Middle frontal gyrus (tissue), 1 donor: ENCODE measurements around the gene FRYL.

Experiments used
- DNase-seq: peaks from one replicate; pipeline ENCODE4 v3.0.0-alpha.2; 2015; ENCODE audit warnings: low spot score; ENCODE audit errors: extremely low spot score

FRYL gene

DNA sequence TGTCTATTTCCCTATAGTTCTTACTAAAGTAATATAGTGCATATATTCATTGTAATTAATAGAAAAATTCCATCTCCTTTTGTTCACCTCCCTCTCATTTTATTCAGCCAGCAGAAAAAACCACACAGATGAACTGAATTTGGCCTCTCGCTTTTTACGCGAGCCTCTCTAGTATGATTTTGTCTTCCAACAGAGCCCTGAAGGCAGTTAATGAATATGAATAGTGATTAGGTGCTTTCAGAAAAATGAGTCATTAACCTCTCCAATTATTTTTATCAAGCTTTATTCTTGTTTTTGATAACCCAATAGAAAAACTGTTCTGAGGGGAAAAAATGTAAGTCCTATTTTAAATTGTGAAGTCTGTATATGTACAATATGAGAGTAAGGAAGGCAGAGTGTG, 215.9 kb downstream of the FRYL start:
- DNase-seq, result no peak

DNA sequence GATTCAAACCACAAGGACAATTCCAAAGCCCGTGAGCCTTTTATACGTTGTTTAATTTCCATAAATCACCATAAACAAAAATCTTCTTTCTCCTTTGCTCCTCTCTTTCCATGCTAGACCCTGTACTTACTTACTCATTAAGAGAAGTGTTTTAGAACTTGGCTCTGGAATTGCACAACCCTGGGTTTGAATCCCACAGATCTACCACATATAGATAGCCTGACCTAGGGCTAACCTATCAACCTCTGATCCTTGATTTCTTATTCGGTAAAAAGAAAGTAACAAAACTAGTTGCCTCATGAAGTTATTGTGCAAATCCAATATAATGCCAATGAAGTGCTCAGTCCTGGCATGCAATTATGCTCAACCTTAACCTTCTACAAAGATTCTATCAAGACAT, 221.3 kb downstream of the FRYL start:
- DNase-seq, result no peak

DNA sequence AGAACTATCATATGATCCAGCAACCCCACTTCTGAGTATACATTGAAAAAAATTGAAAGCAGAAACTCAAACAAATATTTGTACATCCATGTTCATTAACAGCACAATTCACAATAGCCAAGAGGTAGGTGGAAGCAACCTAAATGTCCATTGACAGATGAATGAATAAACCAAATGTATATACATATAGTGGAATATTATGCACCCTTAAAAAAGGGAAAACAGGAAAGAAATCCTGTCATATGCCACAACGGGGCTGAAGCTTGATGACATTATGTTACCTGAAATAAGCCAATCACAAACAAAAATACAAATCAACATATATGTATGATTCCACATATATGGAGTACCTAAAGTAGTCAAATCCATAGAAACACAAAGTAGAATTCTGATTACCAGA, 222.1 kb downstream of the FRYL start:
- no peak for DNase-seq

DNA sequence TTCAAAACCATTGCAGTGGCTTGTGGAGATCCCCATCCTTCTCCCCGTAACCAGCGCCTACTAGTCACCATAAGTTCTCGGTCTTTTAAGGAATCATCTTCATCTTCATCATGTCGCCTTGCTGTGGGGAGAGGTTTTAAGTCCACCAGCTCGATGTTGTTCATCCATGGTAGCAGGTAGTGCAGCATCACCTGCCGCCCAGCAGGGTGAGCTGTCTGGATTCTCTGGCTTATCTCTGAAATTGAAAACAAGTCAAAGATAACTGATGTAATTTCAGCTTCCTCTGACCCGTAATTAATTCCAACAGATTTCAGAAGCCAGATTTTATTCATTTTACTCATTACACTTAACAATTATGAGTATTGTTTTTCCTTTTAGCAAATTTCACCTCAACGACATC, 222.6 kb downstream of the FRYL start:
- DNase-seq, result no peak

DNA sequence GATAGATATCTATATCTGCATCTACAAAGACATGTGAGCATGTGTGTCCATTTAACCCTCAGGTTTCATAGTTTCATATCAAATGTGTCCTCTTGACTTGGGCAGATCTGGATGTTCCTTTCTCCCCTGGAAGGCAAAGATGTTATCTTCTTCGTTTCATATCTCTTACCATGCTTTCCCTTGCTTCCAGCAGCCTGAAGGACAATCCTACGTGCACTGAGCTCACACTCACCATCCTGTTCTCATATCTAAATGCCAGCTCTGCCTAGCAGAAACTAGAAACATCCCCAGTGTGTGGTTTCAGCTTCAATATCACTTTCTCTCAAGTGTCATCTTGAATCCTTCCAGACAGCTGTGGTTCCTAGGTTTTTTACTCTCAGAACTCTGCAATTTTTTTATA, 223.8 kb downstream of the FRYL start:
- DNase-seq, result no peak

DNA sequence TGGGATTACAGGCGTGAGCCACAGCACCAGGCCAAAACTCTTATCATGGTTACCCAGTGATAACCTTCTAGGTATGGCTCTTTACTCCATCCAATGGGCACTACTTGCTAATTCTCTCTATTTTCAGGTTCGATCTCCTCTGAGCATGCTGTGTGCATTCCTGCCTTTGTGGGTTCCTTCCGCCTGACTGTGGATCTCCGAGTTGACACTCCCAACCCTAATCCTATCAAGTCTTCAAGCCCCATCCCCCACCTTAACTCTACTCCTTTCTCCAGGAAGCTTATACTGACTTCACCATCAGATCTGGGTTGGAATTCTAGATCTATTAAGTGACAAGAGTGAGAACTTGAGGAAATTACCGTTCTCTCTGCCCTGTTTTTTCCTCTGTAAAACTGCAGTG, 225.5 kb downstream of the FRYL start:
- DNase-seq, result no peak

DNA sequence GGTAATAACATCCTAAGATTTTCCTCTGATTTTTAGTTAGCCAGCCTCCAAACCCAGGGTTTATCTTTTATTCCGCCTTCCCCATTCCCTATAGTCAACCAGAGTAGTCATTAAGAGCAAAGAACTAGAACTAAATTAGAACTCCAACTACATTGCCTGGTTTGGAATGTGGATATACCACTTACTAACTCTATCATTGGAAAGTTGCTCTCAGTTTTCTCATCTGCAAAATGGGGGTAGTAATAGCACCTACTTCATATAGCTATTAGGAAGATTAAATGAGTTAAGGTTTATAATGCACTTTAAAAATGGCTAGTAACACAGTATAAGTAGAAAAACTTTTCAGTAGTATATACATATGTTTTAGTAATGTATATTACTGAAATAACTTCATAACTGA, 226.4 kb downstream of the FRYL start:
- DNase-seq, result no peak

DNA sequence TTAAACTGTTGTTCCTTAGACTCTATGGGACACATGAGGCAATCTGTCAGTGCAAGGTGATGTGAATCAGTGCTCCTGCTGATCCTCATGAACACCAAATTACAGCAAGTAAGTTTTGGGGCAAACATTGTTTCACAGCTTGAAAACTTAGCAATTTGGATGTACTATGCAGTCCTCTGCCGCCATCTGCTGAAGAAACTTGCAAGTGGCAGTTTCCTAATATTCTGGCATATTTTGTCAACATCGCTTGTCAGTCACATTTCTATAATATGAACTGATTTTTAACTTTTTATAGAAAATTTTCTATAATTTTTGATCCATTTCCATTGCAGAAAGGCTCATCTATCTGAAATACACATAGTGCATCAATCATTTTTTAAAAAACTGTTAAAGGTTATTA, 233.7 kb downstream of the FRYL start:
- no peak for DNase-seq

DNA sequence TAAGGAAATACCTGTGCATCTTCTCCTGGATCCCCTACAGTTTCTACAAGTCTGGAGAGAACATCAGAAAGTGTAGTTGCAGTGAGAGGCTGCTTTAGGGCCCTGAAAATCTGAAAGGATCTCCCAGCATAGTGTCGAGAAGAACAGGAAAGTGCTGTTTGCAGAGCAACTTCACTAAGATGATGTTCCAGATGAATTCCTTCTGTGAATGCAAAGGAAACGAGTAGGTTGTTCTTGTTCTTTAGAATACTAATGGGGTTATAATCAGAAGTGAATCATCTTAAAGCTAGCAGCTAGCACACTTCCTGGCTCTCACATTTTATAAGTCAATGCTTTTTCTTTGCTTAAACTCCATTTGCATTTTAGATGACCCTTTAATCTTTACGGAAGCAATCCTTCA, 236.3 kb downstream of the FRYL start:
- DNase-seq, result no peak

DNA sequence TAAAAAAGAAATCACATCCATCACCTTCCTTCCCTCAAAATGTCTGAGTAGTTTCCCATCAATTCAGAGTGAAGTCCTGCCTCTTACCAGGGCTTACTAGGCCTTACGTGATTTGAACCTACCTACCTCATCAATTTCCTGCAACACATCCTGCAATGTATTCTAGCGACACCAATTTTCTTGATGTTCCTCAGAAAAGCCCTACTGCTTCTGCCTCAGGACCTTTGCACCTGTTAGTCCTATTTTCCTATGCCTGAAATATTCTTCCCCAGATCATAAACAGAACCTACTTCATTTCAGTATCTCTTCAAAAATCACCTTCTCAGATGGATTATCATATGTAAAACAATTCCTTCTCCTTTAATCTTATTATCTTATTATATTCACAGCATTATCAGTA, 237.2 kb downstream of the FRYL start:
- no peak for DNase-seq

DNA sequence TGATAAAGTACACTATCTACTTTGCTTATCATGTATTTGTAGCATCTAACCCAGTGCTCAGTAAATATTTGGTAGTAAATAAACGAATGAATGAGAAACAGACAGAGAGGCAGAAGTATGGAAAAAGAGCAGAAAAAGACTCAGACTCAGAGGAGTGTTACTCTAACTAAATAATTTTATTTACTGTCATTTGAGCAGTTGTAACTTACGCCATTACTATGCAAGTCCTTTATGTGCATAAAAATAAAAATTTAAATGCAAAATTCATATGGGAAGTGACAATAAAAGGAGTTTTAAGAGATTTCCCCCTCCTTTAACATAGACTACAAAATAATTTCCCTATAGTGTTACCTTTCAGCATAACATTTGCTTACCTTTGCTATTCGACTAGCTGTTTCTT, 240.5 kb downstream of the FRYL start:
- DNase-seq, result no peak

DNA sequence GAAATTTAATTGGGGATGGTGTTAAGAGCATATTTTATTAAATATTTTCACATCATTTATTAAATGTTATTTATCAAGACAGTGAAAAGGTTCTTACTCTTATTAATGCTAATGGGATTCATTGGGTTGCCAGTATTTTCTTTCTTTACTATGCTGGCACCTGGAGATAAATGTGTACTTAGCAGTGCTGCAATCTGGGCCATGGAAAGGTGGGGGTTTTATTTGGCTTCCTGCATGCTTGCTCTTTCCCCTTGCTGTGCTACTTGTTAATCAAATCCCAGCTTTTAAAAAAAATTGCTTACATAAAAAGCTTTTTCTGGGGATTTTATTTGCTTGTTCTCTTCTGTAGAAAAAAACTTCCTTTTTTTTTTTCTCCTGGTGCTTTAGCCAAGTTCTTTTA, 241.7 kb downstream of the FRYL start:
- DNase-seq, result no peak

DNA sequence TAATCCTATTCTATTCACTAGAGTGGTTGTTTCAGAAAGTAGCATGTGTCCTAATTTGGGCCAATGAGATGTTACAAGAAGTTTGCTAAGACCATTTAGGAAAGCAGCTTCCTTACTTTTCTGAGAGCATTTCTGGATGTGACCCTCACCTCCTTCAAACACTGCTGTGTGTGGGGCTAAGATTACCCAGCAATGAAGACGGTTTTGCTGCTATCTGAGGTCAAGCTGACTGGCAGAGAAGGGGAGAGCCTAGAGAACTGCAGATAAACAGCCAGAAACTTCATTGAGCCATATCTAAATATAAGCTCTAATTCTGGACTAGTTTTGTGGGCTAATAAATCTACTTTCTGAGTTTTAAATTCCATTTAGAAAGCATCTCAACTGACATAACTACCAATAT, 253.7 kb downstream of the FRYL start:
- DNase-seq, result no peak

DNA sequence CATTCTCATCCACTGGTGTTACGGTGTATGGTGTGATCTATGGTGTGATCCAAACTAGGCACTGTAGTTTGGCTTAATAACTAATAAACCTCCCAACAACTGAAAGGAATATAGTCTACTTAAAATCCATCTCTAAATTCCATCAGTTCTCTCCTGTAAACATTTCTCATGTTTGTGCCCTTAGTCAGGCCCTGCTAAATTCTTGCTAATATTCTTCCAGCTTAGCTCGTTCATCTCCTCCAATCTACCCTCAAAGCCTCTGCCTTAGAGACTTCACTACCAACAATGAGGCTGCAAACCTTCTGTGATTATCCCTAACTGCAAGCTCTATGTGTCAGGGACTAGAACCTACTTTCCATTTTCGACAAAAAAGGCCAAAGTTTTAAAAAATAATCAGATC, 261.9 kb downstream of the FRYL start:
- DNase-seq, result no peak

DNA sequence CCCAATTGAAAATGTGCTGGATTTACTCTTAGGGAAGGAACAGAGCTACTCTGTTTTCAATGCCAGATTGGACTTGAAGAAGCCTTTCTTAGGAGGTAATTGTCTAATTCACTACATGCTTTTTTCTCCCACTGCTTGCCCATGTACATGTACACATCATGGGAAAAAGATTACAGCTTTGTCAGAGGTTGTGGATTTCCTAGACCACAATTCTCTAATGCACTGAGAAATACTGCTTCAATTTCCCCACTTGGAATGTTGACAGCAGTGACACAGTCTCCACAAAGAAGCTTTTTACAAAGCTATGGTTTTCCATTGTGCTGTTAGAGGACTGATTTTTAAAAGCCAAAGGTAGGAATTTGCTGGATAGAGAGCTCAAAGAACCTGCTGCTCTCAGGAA, 270.5 kb downstream of the FRYL start:
- no peak for DNase-seq

DNA sequence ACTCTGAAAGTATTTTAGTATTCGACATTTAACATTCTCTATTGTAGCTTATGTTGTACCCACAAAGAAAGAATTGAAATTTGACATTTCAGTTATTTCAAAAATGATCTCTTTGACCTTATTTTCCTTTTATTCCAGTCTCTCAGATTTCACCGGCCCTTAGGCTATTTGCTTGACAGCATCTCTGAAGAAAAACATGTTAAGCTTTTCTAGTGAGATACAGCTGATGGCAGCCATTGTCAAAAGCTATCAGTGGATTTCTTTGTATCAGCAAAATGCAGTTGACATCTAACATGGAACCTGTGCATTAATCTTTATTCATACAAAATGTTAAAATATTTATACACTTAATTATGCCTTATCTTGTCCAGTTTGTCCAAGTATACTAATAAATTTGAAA, 273.4 kb downstream of the FRYL start:
- DNase-seq, result no peak

DNA sequence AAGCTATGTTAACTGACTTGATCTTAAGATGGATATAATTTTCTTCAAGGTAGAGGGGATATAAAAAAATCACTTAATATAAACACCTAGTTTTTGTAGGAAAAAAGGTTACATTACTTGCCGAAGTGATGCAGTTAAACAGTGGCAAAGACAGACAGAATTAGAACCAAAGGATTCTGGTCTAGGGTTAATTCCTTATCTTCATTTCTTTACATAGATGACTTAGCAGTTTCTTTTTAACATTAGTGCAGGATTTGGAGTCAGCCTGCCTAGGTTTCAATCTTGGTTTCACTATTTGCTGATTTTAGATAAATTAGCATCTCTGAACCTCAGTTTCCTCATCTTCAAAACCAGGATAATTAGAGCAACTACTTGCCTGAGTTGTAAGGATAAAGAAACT, 275.7 kb downstream of the FRYL start:
- no peak for DNase-seq

DNA sequence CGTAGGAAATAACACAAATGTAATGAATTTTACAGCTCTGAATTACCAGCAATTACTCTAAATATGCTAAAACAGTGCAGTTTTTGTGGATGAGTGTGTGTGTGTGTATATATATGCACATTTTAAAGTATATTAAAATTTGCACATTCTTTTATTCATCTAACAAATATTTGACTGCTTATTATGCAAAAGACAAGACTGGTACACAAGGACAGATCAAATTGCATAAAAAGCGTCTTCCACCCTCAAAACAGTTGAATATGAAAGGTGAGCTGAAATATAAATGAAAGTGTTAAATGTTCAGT, 276.1 kb downstream of the FRYL start:
- DNase-seq, result no peak

DNA sequence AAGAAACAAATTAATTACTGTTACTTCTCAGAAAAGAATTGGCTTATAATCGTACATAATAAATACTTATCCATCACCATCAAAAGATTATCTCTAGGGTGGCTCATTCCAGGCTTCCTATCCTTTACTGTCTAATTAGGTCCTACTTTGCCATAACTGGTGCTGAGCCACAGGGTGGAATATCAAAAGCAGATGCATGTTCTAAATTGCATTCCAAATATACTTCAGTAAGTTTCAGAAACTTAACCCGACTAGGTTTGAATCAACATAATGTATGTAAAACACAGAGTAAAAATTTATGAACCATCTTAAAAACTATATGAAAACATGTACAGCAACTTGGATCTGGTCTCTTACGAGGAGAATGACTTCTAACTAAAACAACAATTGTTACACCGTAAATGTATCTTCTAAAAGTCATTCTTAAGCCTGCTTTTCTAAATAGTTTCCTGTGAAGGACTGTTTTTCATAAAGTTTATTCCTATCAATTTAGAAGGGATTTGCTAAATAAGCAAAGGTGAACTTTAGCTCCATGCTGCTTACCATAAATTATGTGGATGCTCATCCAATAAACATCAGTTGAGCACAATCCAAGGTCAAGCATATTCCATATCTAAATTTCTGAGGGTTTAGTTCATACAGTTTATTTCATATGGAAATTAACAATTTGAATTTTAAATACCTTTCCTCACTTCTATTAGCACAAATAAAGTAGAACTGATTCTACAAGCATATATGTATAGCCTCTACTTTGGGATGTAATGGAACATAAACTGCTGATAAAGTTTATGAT, 276.6 kb downstream of the FRYL start:
- no peak for DNase-seq

DNA sequence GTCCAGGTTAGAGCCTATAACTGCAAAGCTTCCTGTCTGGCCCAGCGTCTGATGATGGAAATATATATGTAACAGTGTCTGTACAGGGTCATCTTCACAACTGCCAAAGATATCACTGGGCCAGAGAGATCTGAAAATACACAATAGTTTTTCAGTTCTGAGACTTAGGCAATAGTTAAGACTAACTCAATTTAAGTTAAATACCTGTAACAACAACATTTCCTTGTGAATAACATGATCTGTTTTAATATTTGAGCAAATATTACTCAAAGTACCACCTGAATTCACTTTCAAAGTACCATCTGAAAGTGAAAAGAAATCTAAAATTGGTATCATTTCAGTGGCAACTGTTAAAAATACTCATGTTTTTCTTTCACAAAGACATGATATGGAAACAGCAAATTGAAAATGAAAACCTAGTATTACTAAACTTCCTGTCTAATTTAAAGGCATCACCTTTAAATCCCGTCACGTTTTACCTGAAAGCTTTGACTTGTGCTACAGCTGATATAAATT, 280.5 kb downstream of the FRYL start:
- no peak for DNase-seq

DNA sequence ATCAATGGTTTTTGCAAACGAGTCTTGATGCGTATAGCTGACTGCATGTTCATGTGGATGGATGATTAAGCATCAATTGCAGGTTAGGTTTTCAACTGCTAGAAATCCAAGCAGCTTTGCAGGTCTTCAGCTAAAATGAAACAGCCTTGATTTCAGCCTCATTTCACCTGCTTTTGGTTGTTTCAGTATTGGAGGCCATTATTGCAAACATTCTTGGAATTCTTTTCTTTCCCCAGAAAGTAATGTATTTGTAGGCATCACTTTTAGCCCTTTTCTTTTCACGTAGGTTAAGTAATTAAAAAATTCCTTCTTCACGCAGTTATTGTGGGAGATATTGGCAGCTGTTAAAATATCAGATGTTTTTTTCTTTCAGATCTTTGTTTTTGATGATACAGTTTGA, 281.2 kb downstream of the FRYL start:
- no peak for DNase-seq

DNA sequence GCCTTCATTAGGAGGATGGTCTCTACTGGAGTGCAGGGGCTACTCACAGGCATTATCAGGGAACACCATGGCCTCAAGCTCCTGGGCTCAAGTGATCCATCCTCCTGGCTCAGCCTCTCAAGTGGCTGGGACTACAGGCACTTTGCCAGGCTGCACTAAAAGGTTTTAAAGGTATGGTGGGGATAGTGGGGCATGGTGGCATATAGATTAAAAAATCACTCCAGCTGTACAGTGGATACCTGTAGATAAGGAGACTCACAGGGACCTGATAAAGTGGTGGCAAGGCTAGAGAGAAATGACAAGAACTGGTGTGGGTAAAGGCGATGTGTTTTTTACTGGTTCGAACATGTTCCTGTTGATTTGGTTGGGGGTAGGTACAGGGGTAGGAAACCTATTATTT, 284.1 kb downstream of the FRYL start:
- DNase-seq, result no peak

DNA sequence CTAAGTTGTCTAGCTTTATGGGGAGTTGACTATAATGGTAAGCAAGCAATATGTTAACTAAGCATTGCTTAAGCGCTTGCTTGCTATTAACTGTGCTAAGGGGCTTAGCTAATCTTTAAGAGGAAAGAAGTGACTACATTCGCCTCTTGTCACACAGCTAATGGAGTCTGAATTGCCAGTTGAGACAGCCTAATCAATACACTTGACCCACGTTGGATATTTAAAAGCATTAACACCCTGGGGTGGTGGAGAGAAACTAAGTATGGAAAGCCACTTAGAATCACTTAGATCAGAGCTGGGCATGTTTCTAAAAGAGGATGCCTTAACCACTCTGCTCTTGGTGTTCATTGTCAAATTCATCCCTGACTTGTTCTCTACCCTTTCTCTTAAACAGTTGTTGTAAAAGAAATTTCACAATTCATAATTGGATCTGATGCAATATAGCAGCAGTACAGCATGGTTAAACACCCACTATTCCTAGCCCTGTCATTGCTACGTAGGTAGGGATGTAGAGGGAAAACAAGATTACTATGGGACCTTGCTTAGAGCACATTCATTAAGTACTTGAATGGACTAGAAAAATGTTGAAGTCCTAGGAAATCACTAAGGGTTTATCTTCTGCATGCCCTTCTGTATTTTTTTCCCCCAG, 286.5 kb downstream of the FRYL start:
- DNase-seq, result no peak
